HepG2 (cell line): ENCODE data around the gene TRMT1. TPM values are rescaled to one million over a fixed set of nuclear protein-coding genes. Genes with fewer than 3 reads are reported as not detected.

ENCODE experiments used
- ATAC-seq: fragments of 200-7000 bp; cut with Tn5 transposase; 3 replicates; pipeline ENCODE4 v1.9.1; 2020; ENCODE audit warnings: mild to moderate bottlenecking, moderate library complexity
- BruUV-seq: library from RNA; stranded (reverse); fragments of 400-500 nt; replicated peaks from 2 replicates; lab custom pipeline; 2021; lab: Mats Ljungman, UMichigan
- CTCF ChIA-PET: fragments of 300-600 bp; formaldehyde crosslinking; extraction: SDS; loops from one replicate; lab custom pipeline; 2021; ENCODE audit warnings: low total read pairs, inconsistent platforms, low intra/inter-chr PET ratio; lab: Yijun Ruan, JAX
- POLR2A ChIA-PET: fragments of 350-600 bp; sonication (Branson Sonifier 250); formaldehyde crosslinking; loops from one replicate; lab custom pipeline; 2020; ENCODE audit warnings: antibody characterized with exemption, inconsistent platforms; lab: Yijun Ruan, JAX
- DNase-seq: peaks from one replicate; pipeline ENCODE4 v3.0.0-alpha.2; 2015; ENCODE audit warnings: low spot score
- FAIRE-seq: peaks from 3 replicates; lab custom pipeline; 2011; peaks lifted over from hg19 to GRCh38; lab: Jason Lieb, UNC
- H2AFZ ChIP-seq: one replicate; pipeline ENCODE4 v1.6.1; 2011; ENCODE audit warnings: low read length, inconsistent platforms
- H3K27ac ChIP-seq: fragments of 300-600 bp; 3 replicates; pipeline ENCODE4 v1.8.0; 2011; ENCODE audit warnings: mixed run types, mild to moderate bottlenecking, mixed read lengths, low read length, inconsistent platforms; ENCODE audit not compliant: insufficient read depth; ENCODE audit errors: extremely low read length
- H3K27me3 ChIP-seq, 2 experiments: fragments of 200-600 bp in 1 of 2; 2 replicates in 1 of 2; 3 replicates in 1 of 2; pipeline versions ENCODE4 v1.6.0 to v1.8.0; 2011; ENCODE audit warnings: low read length in 2 of 2, mild to moderate bottlenecking in 2 of 2, moderate library complexity in 2 of 2, inconsistent platforms in 1 of 2; ENCODE audit not compliant: insufficient read depth in 2 of 2, control insufficient read depth in 1 of 2
- H3K36me3 ChIP-seq, 2 experiments: fragments of 200-600 bp in 1 of 2; replicated peaks in 1 of 2; 2 replicates in 1 of 2; 3 replicates in 1 of 2; pipeline versions ENCODE4 v1.5.1 to v1.8.0; 2011; ENCODE audit warnings: low read length in 2 of 2, inconsistent platforms in 1 of 2; ENCODE audit not compliant: insufficient read depth in 2 of 2, control insufficient read depth in 1 of 2
- H3K4me1 ChIP-seq: 2 replicates; pipeline ENCODE4 v1.5.1; 2012; ENCODE audit warnings: low read length, inconsistent platforms; ENCODE audit not compliant: insufficient read depth
- H3K4me2 ChIP-seq: 2 replicates; pipeline ENCODE4 v1.6.0; 2011; ENCODE audit warnings: low read depth, low read length, inconsistent platforms
- H3K4me3 ChIP-seq, 3 experiments: fragments of 200-600 bp in 1 of 3; sonication (generic), shearing (Covaris generic) in 1 of 3; replicated peaks in 1 of 3; 2 replicates each; pipeline ENCODE4 v1.5.1; 2011 to 2016; ENCODE audit warnings: low read length in 3 of 3, inconsistent platforms in 2 of 3, low read depth in 2 of 3, mild to moderate bottlenecking in 2 of 3, control low read depth in 1 of 3, mixed read lengths in 1 of 3; ENCODE audit not compliant: insufficient read depth in 1 of 3
- H3K79me2 ChIP-seq: one replicate; pipeline ENCODE4 v1.6.1; 2011; ENCODE audit warnings: low read length, inconsistent platforms; ENCODE audit not compliant: insufficient read depth
- H3K9ac ChIP-seq: 2 replicates; pipeline ENCODE4 v1.6.0; 2011; ENCODE audit warnings: mild to moderate bottlenecking, low read depth, low read length, inconsistent platforms; ENCODE audit not compliant: insufficient read depth
- H3K9me3 ChIP-seq: 2 replicates; pipeline ENCODE4 v1.5.1; 2012; ENCODE audit warnings: mild to moderate bottlenecking, low read length
- H4K20me1 ChIP-seq: 2 replicates; pipeline ENCODE4 v1.6.0; 2011; ENCODE audit warnings: inconsistent platforms, mild to moderate bottlenecking, low read length, moderate library complexity; ENCODE audit not compliant: insufficient read depth
- ZNF235 ChIP-seq: sonication (generic); formaldehyde crosslinking; IDR thresholded peaks from 2 replicates; pipeline ENCODE4 v1.8.1; 2023; ENCODE audit warnings: mild to moderate bottlenecking, missing genetic modification reagents, borderline replicate concordance
- ZNF343 ChIP-seq: sonication (generic); formaldehyde crosslinking; IDR thresholded peaks from 2 replicates; pipeline ENCODE4 v1.4.0; 2020; ENCODE audit warnings: mild to moderate bottlenecking, missing genetic modification reagents
- ZNF563 ChIP-seq: sonication (generic); formaldehyde crosslinking; IDR thresholded peaks from 2 replicates; pipeline ENCODE4 v1.8.0; 2022; ENCODE audit warnings: mild to moderate bottlenecking, moderate library complexity, missing genetic modification reagents
- ZNF687 ChIP-seq: sonication (generic); formaldehyde crosslinking; IDR thresholded peaks from 2 replicates; pipeline ENCODE4 v1.5.1; 2020; ENCODE audit warnings: mild to moderate bottlenecking, missing genetic modification reagents, moderate library complexity
- ZNF775 ChIP-seq: sonication (generic); formaldehyde crosslinking; IDR thresholded peaks from 2 replicates; pipeline ENCODE4 v1.4.0; 2020; ENCODE audit warnings: missing genetic modification reagents, mild to moderate bottlenecking, moderate library complexity, borderline replicate concordance
- WGBS: methylation state at CpG from one replicate; pipeline ENCODE4 v1.1.6; 2017; ENCODE audit warnings: low lambda C conversion rate; 5-methylcytosine and 5-hydroxymethylcytosine counted together
- in situ Hi-C: cut with HindIII; loops from 2 replicates; pipeline ENCODE4 v1.10.0; 2017; ENCODE audit warnings: low pct_unique_long_range_greater_than_20kb; ENCODE audit not compliant: extremely low pct_ligation_motif_present
- intact Hi-C: fragments of 100-400 bp; cut with micrococcal nuclease; formaldehyde crosslinking; loops from one replicate; pipeline ENCODE4 v1.10.0; 2022; ENCODE audit not compliant: unreplicated experiment
- polyA plus RNA-seq, 8 experiments: library from polyadenylated mRNA; depleted of rRNA in 3 of 8; stranded (reverse) in 7 of 8; unstranded in 1 of 8; fragments of >200 nt; fragmentation: Illumina TruSeq in 4 of 8; extraction: Trizol in 4 of 8; gene quantifications; 2 replicates each; pipeline versions ENCODE4 v1.2.1 to v1.2.3, GENCODE V29; 2011 to 2016; ENCODE audit warnings: low read depth in 4 of 8, missing spikeins in 1 of 8, mixed read lengths in 1 of 8; ENCODE audit not compliant: insufficient read depth in 1 of 8
- total RNA-seq, 5 experiments: library from RNA; depleted of rRNA; stranded (reverse); fragments of >200 nt; fragmentation: Illumina TruSeq; extraction: Trizol; gene quantifications; 2 replicates each; pipeline ENCODE4 v1.2.3, GENCODE V29; 2016; ENCODE audit warnings: low read depth in 1 of 5

TRMT1 gene
- total and polyA plus RNA-seq, 2 of the 13 experiments (the other 11 are each of a cell fraction or from before 2014, with no cell fraction given): 35.5 to 44.1 TPM

GRCh38 chr19:13058951-13059660 lies 57.4 kb downstream of the TRMT1 start:
- no peaks in the 10 kb centered on the region for H4K20me1 ChIP-seq
- intact Hi-C loops: no loop called here

More at GRCh38 chr19:13058951-13059660, 57.4 kb downstream of the TRMT1 start:
- Histone ChIP-seq H3K9me3 (no peaks in the 10 kb centered on the region), H3K27me3 (no peaks in the 10 kb centered on the region), H3K4me1 (peaks cover 77% of the 10 kb centered on the region), H3K79me2 (peaks cover 24% of the 10 kb centered on the region), H3K4me3 (no peak overlapping the region), H3K36me3 (no peaks in the 10 kb centered on the region), H3K27ac (peak overlapping the region; percentile 98), H3K9ac (no peak overlapping the region)
- ChIA-PET CTCF (interaction anchor here (3.3 kb wide), 1 partner anchor 25 kb away, joined by 42 read pairs; no protein-coding TSS in a partner anchor), POLR2A (interaction anchor here (0.6 to 5.4 kb wide), 6 partner anchors 16 to 131 kb away, joined by 3 to 128 read pairs (median 20); no protein-coding TSS in a partner anchor)
- in situ Hi-C loops: no loop called here
- BruUV-seq: no TSS peak
- FAIRE-seq (no peak), ATAC-seq (no peak)
- 89% methylated on average over 11 of the region's 12 CpGs for WGBS
- TF ChIP-seq ZNF235: no peak
- TF ChIP-seq ZNF687 (CRISPR knock-in tag): peak; percentile 19; the same call in 1 of the 2 replicates
- 0 out of 2 replicates have a peak, but pooled peaks have one; percentile 14 for TF ChIP-seq ZNF343 (CRISPR knock-in tag)
- TF ChIP-seq ZNF563 (CRISPR knock-in tag): no peak
- no peak for TF ChIP-seq ZNF775 (CRISPR knock-in tag)
- TF ChIP-seq, all 625 proteins: peak for 2
- no peak for DNase-seq
- Histone ChIP-seq H2AFZ (no peak overlapping the region), H3K4me2 (no peak overlapping the region)
